Activated B cell treated with CpG ODN at 0.5 μM for 24 hours (primary cell): ENCODE measurements around the gene GALNT14. TPM values are rescaled to one million over a fixed set of nuclear protein-coding genes. Genes with fewer than 3 reads are reported as not detected.

Experiments
- ATAC-seq: fragments of 200-7000 bp; cut with Tn5 transposase; one replicate; pipeline ENCODE4 v1.10.0; 2021; ENCODE audit warnings: low read depth, mild to moderate bottlenecking, moderate library complexity
- CTCF ChIA-PET: fragments of 350-600 bp; sonication (Branson Sonifier 250); formaldehyde crosslinking; loops from one replicate; lab custom pipeline; 2021; ENCODE audit warnings: antibody characterized with exemption; lab: Charles Lee
- POLR2A ChIA-PET: fragments of 350-600 bp; sonication (Branson Sonifier 250); formaldehyde crosslinking; loops from one replicate; lab custom pipeline; 2021; ENCODE audit warnings: antibody characterized with exemption; lab: Charles Lee
- DNase-seq: peaks from one replicate; pipeline ENCODE4 v3.0.0; 2022
- H3K27ac Mint-ChIP-seq: one replicate; pipeline ENCODE4 v1.8.0; 2020; ENCODE audit warnings: mixed read lengths
- H3K27me3 Mint-ChIP-seq: one replicate; pipeline ENCODE4 v1.8.0; 2021; ENCODE audit warnings: mixed read lengths
- H3K36me3 Mint-ChIP-seq: one replicate; pipeline ENCODE4 v1.8.0; 2021; ENCODE audit warnings: low read depth, mixed read lengths
- H3K4me1 Mint-ChIP-seq: one replicate; pipeline ENCODE4 v1.8.0; 2021; ENCODE audit warnings: mixed read lengths
- H3K4me3 Mint-ChIP-seq: one replicate; pipeline ENCODE4 v1.8.0; 2020; ENCODE audit warnings: mild to moderate bottlenecking, mixed read lengths
- H3K9me3 Mint-ChIP-seq: one replicate; pipeline ENCODE4 v1.8.0; 2020; ENCODE audit warnings: mixed read lengths
- intact Hi-C: fragments of 100-400 bp; cut with micrococcal nuclease; formaldehyde crosslinking; loops from one replicate; pipeline ENCODE4 v1.15.1; 2024
- total RNA-seq: library from RNA; stranded (reverse); gene quantifications from 2 replicates; pipeline ENCODE4 v1.2.3, GENCODE V29; 2022
- TF ChIP-seq, protein P1 (sequence below): fragments of 200-600 bp; IDR thresholded peaks from one replicate; pipeline ENCODE4 v1.8.0; 2022; ENCODE audit warnings: antibody characterized with exemption, mild to moderate bottlenecking

GALNT14 gene
- total RNA-seq, 1 donor from 2014 or later: 6.6 TPM

DNA sequence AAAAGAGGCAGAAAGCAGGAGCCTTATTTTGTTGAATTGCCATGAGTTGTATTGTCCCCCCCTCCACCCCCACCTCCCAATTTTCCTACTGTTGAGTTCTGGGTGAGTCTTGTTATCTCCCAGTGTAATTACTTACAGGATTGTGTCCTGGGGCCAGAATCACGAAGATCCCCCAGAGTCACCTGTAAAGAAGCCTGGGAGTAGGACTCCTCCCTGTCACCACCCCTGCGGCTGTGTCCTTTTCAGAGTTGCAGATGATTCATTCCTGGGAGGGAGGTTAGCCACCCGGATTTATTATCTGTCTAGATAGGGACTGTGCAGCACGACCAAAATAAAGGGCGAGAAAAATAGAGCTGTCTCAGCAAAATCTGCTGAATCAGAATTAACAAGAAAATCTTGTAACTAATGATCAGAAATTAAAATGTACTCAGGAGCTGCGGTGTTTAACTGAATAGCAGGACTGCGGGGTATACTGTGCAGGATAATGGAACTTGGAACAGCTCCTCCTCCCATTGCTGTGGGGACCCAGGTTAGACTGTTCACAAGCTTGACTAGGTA, 249.3 kb downstream of the GALNT14 start:
- intact Hi-C loops: no loop called here

GRCh38 chr2:30886080-30886479, 252.2 kb downstream of the GALNT14 start:
- intact Hi-C loops: no loop called here
- DNase-seq (no peak), ATAC-seq (no peak)
- ChIA-PET POLR2A (no interaction called here), CTCF (no interaction called here)
- H3K4me1 Mint-ChIP-seq: no peaks in the 10 kb centered on the region
- no peaks in the 10 kb centered on the region for H3K27me3 Mint-ChIP-seq
- H3K4me3 Mint-ChIP-seq: no peak overlapping the region
- H3K9me3 Mint-ChIP-seq: no peaks in the 10 kb centered on the region
- TF ChIP-seq, protein P1, sequence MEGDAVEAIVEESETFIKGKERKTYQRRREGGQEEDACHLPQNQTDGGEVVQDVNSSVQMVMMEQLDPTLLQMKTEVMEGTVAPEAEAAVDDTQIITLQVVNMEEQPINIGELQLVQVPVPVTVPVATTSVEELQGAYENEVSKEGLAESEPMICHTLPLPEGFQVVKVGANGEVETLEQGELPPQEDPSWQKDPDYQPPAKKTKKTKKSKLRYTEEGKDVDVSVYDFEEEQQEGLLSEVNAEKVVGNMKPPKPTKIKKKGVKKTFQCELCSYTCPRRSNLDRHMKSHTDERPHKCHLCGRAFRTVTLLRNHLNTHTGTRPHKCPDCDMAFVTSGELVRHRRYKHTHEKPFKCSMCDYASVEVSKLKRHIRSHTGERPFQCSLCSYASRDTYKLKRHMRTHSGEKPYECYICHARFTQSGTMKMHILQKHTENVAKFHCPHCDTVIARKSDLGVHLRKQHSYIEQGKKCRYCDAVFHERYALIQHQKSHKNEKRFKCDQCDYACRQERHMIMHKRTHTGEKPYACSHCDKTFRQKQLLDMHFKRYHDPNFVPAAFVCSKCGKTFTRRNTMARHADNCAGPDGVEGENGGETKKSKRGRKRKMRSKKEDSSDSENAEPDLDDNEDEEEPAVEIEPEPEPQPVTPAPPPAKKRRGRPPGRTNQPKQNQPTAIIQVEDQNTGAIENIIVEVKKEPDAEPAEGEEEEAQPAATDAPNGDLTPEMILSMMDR: no peak
- H3K36me3 Mint-ChIP-seq: no peaks in the 10 kb centered on the region
- H3K27ac Mint-ChIP-seq: no peak overlapping the region

More for the DNA sequence above, 249.3 kb downstream of the GALNT14 start:
- H3K4me1 Mint-ChIP-seq: no peaks in the 10 kb centered on the region
- no peak overlapping the region for H3K4me3 Mint-ChIP-seq
- DNase-seq: no peak
- ATAC-seq: no peak
- no peaks in the 10 kb centered on the region for H3K9me3 Mint-ChIP-seq
- no peaks in the 10 kb centered on the region for H3K27me3 Mint-ChIP-seq
- CTCF ChIA-PET: interaction anchor here (1.1 to 1.2 kb wide), 3 partner anchors 26 to 281 kb away, joined by 3 to 4 read pairs (median 3); no protein-coding TSS in a partner anchor
- no peak overlapping the region for H3K27ac Mint-ChIP-seq
- H3K36me3 Mint-ChIP-seq: no peaks in the 10 kb centered on the region
- TF ChIP-seq, protein P1: no peak
- POLR2A ChIA-PET: no interaction called here

GRCh38 chr2:30883822-30884221, 254.4 kb downstream of the GALNT14 start:
- DNase-seq: no peak
- POLR2A ChIA-PET: no interaction called here
- CTCF ChIA-PET: no interaction called here
- ATAC-seq: no peak
- H3K36me3 Mint-ChIP-seq: no peaks in the 10 kb centered on the region
- H3K27ac Mint-ChIP-seq: no peak overlapping the region
- no peaks in the 10 kb centered on the region for H3K9me3 Mint-ChIP-seq
- no peaks in the 10 kb centered on the region for H3K27me3 Mint-ChIP-seq
- intact Hi-C loops: no loop called here
- H3K4me1 Mint-ChIP-seq: no peaks in the 10 kb centered on the region
- H3K4me3 Mint-ChIP-seq: no peak overlapping the region
- TF ChIP-seq, protein P1: no peak

- TF ChIP-seq, protein P1: no peak
- intact Hi-C loops: no loop called here
- no peaks in the 10 kb centered on the region for H3K36me3 Mint-ChIP-seq
- CTCF ChIA-PET: no interaction called here
- no peaks in the 10 kb centered on the region for H3K27me3 Mint-ChIP-seq
- no peaks in the 10 kb centered on the region for H3K9me3 Mint-ChIP-seq
- DNase-seq (no peak), ATAC-seq (no peak)
- no peak overlapping the region for H3K27ac Mint-ChIP-seq
- no peak overlapping the region for H3K4me3 Mint-ChIP-seq
- POLR2A ChIA-PET: no interaction called here
- H3K4me1 Mint-ChIP-seq: no peaks in the 10 kb centered on the region
Observed at GRCh38 chr2:30883184-30883583, 255.1 kb downstream of the GALNT14 start.

DNA sequence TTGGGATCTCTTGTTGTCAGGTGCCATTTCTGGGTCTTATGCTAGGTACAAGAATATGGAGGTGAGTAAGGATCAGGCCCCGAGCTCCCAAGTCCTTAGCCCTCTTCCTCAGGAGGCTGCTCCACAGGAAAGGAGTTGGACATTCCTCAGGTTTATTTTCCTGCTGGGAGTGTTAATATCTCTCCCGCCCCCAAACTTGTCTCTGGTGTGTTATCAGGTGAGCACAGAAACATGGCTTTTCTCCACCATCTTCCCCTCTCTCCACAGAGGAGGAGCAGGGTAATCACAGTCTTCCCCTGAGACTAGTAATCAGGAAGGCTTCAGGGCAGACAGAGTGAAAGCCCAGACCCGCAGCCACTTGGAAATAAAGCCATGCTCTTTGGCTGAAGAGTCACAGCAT, 257.7 kb downstream of the GALNT14 start:
- Mint-ChIP-seq H3K4me1 (no peaks in the 10 kb centered on the region), H3K27ac (no peak overlapping the region), H3K27me3 (no peaks in the 10 kb centered on the region), H3K4me3 (no peak overlapping the region), H3K36me3 (no peaks in the 10 kb centered on the region), H3K9me3 (no peaks in the 10 kb centered on the region)
- TF ChIP-seq, protein P1: no peak
- intact Hi-C loops: no loop called here
- no peak for DNase-seq
- no peak for ATAC-seq
- ChIA-PET POLR2A (no interaction called here), CTCF (no interaction called here)
